HG03064 (cell line): ENCODE results near the gene TLL2.

Experiments
- ATAC-seq: cut with Tn5 transposase; IDR thresholded peaks from one replicate; pipeline ENCODE4 v1.9.1; 2021; ENCODE audit warnings: low read depth; ENCODE audit not compliant: unreplicated experiment

The TLL2 gene

GRCh38 chr10:96402417-96403305 is 111.1 kb downstream of the TLL2 start:
- no peak for ATAC-seq

- ATAC-seq = no peak
Observed at GRCh38 chr10:96401036-96401435, 112.7 kb downstream of the TLL2 start.

GRCh38 chr10:96400465-96400864 is 113.3 kb downstream of the TLL2 start:
- ATAC-seq = no peak

- ATAC-seq = no peak
Observed at GRCh38 chr10:96397902-96398301, 115.8 kb downstream of the TLL2 start.

- ATAC-seq = no peak
Observed at GRCh38 chr10:96395931-96396877, 117.5 kb downstream of the TLL2 start.

GRCh38 chr10:96390460-96390864 is 123.3 kb downstream of the TLL2 start:
- ATAC-seq = no peak

GRCh38 chr10:96389785-96390184 is 123.9 kb downstream of the TLL2 start:
- no peak for ATAC-seq

GRCh38 chr10:96387601-96388000 is 126.1 kb downstream of the TLL2 start:
- ATAC-seq = no peak

GRCh38 chr10:96387161-96387560 is 126.6 kb downstream of the TLL2 start:
- no peak for ATAC-seq

GRCh38 chr10:96384506-96384905 is 129.2 kb downstream of the TLL2 start:
- no peak for ATAC-seq

GRCh38 chr10:96380821-96381220 is 132.9 kb downstream of the TLL2 start:
- no peak for ATAC-seq

- ATAC-seq = no peak
Observed at GRCh38 chr10:96379758-96380157, 134.0 kb downstream of the TLL2 start.

- no peak for ATAC-seq
Observed at GRCh38 chr10:96378741-96379140, 135.0 kb downstream of the TLL2 start.

- no peak for ATAC-seq
Observed at GRCh38 chr10:96377816-96378294, 135.9 kb downstream of the TLL2 start.

GRCh38 chr10:96376483-96376882 is 137.2 kb downstream of the TLL2 start:
- no peak for ATAC-seq

- peak; percentile 78 for ATAC-seq
Observed at GRCh38 chr10:96374985-96375830, 138.5 kb downstream of the TLL2 start.

GRCh38 chr10:96374639-96374984 is 139.1 kb downstream of the TLL2 start:
- ATAC-seq = no peak

- ATAC-seq = no peak
Observed at GRCh38 chr10:96374004-96374403, 139.7 kb downstream of the TLL2 start.

- ATAC-seq = no peak
Observed at GRCh38 chr10:96371356-96371755, 142.4 kb downstream of the TLL2 start.

GRCh38 chr10:96370584-96371157 is 143.1 kb downstream of the TLL2 start:
- no peak for ATAC-seq
